ENCODE measurements around the gene ZNF22.
A peak's percentile ranks its signal among the peaks of the same experiment; 100 is the strongest.
"Not testable (repeated sequence)": the region's sequence is repeated elsewhere in the genome, so short reads cannot be mapped to it uniquely, and the experiment has no call there.

ZNF22 gene

DNA sequence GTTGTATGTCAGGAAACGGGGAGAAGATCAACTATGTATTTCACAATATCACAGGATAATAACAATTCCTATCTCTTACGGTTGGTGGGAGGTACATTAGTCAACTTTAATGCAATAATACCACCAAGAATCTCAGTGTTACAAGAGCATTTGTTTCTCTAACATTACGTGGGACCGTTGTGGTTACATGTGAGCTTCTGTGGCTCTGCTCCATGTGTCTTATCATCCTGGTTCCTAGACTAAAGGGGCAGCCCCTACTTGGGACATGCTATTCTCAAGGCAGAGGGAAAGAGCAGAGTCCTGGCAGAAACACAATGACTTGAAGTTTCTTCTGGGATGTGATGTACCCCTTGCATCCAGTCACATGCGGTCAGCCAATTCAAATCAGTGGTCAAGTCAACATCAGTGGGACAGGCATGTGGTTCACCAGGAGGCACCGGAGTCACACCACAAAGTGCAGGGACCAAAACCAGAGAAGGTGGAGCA lies 2.5 kb upstream of the ZNF22 start:
- Histone ChIP-seq H3K36me3 (ENCODE audit: control insufficient read depth, insufficient read depth, low read length) (no peaks in the 10 kb centered on the region), H3K4me1 (ENCODE audit: control insufficient read depth, insufficient read depth, low read length) (peaks cover 44% of the 10 kb centered on the region), H3K9me3 (ENCODE audit: control insufficient read depth, low read length) (no peaks in the 10 kb centered on the region), H3K4me3 (ENCODE audit: low read length) (no peak overlapping the region), H3K9ac (ENCODE audit: low read length) (no peak overlapping the region), H3K27me3 (ENCODE audit: control insufficient read depth, insufficient read depth, low read length) (no peaks in the 10 kb centered on the region)

DNA sequence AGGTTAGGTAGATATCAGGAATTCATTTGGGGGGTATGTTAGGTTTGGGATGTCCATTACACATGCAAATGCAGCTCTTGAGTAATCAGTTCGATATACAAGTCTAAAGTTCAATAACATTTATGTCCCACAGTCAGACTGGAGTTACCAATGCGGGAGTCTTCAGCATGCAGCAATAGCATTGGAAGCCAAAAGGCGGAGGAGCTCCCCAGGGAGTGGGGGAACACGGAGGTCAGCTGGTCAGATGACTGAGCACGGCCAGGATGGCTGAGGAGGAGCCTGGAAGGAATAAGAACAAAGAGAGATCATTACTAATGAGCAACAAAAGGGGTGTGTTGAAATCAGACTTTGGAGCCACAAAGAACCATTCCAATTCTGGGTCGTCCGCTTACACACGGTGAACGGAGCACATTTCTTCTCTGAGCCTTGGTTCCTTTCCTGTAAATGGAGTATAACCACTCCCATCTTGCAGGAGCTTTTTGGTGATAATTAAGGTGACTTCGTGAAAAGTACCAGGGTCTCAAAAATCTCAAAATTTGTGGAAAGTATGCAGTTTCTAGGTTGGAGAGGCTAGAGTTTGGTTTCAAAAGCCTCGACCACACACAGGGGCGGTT lies 478 bp upstream of the ZNF22 start:
- Histone ChIP-seq H3K4me3 (ENCODE audit: low read length) (no peak overlapping the region), H3K27me3 (ENCODE audit: control insufficient read depth, insufficient read depth, low read length) (no peaks in the 10 kb centered on the region), H3K9ac (ENCODE audit: low read length) (peak overlapping the region; percentile 64), H3K36me3 (ENCODE audit: control insufficient read depth, insufficient read depth, low read length) (no peaks in the 10 kb centered on the region), H3K4me1 (ENCODE audit: control insufficient read depth, insufficient read depth, low read length) (peaks cover 37% of the 10 kb centered on the region), H3K9me3 (ENCODE audit: control insufficient read depth, low read length) (no peaks in the 10 kb centered on the region)

- Histone ChIP-seq H3K36me3 (ENCODE audit: control insufficient read depth, insufficient read depth, low read length) (no peaks in the 10 kb centered on the region), H3K4me3 (ENCODE audit: low read length) (peak overlapping the region; percentile 29), H3K27me3 (ENCODE audit: control insufficient read depth, insufficient read depth, low read length) (no peaks in the 10 kb centered on the region), H3K9ac (ENCODE audit: low read length) (peak overlapping the region; percentile 64), H3K4me1 (ENCODE audit: control insufficient read depth, insufficient read depth, low read length) (peaks cover 24% of the 10 kb centered on the region), H3K9me3 (ENCODE audit: control insufficient read depth, low read length) (no peaks in the 10 kb centered on the region)
These were observed 842 bp downstream of the ZNF22 start for GRCh38 chr10:45001381-45002148.

- no peaks in the 10 kb centered on the region for H3K9me3 ChIP-seq (ENCODE audit: control insufficient read depth, low read length)
- H3K9ac ChIP-seq (ENCODE audit: low read length): no peak overlapping the region
- no peaks in the 10 kb centered on the region for H3K27me3 ChIP-seq (ENCODE audit: control insufficient read depth, insufficient read depth, low read length)
- no peak overlapping the region for H3K4me3 ChIP-seq (ENCODE audit: low read length)
- H3K4me1 ChIP-seq (ENCODE audit: control insufficient read depth, insufficient read depth, low read length): peaks cover 18% of the 10 kb centered on the region
- no peaks in the 10 kb centered on the region for H3K36me3 ChIP-seq (ENCODE audit: control insufficient read depth, insufficient read depth, low read length)
These were observed 2.8 kb downstream of the ZNF22 start for GRCh38 chr10:45003432-45004000.

- Histone ChIP-seq H3K9ac (ENCODE audit: low read length) (no peak overlapping the region), H3K27me3 (ENCODE audit: control insufficient read depth, insufficient read depth, low read length) (no peaks in the 10 kb centered on the region), H3K4me1 (ENCODE audit: control insufficient read depth, insufficient read depth, low read length) (peaks cover 13% of the 10 kb centered on the region), H3K36me3 (ENCODE audit: control insufficient read depth, insufficient read depth, low read length) (no peaks in the 10 kb centered on the region), H3K9me3 (ENCODE audit: control insufficient read depth, low read length) (no peaks in the 10 kb centered on the region), H3K4me3 (ENCODE audit: low read length) (no peak overlapping the region)
These were observed 3.9 kb downstream of the ZNF22 start for GRCh38 chr10:45004661-45005060.

DNA sequence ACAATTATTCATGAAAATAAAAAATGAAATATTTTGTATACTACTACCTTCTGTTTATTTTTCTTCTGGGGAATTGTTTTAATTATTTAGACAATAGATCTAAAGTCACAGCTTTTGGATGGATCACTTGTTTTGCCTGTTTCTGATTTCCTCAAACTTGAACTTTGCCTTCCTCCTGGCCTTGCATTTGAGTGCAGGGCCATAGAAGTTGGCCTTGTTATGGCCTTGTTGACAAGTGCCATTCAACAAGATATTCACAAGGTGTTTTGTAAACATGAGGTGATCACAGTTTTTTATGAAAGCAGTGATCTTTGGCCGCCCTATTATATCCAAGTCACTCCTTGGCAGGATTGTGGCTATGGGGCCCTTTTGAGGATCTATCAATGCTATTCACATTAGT lies 4.6 kb downstream of the ZNF22 start:
- no peaks in the 10 kb centered on the region for H3K36me3 ChIP-seq (ENCODE audit: control insufficient read depth, insufficient read depth, low read length)
- no peak overlapping the region for H3K9ac ChIP-seq (ENCODE audit: low read length)
- no peak overlapping the region for H3K4me3 ChIP-seq (ENCODE audit: low read length)
- no peaks in the 10 kb centered on the region for H3K27me3 ChIP-seq (ENCODE audit: control insufficient read depth, insufficient read depth, low read length)
- no peaks in the 10 kb centered on the region for H3K9me3 ChIP-seq (ENCODE audit: control insufficient read depth, low read length)
- peaks cover 7% of the 10 kb centered on the region for H3K4me1 ChIP-seq (ENCODE audit: control insufficient read depth, insufficient read depth, low read length)

DNA sequence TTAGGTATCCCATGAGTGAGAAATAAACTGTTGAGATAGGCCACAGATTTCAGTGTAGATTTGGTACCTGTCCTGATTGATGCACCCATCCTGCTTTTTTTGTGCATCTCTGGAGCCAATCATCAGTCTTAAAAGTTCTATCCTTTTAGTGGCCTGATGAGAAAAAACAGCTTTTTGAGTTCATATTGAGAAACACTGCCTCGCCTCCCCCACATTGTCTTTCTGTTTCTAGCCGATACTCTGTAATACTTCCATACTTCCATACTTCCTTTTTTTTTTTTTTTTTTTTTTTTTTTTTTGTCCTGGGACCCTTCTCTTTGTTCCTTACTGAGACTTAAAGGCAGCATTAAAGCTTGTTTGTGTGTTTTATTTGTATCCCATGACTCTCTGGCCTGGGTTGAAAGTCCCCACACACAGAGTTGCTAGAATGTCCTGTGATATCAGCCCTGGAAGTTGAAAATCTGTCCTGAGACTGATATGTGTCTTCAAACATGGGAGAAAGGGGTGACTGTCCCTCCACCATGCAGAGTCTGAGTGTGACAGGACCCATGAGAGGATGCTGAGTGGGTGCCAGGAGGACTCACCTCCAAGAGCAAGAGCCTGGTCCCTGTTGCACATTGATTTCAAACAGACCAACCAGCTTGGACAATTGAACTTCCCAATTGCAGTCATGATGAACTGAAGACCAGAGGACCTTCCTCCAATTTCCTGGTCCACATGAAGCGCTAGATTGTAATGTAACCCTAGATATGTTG lies 5.7 kb downstream of the ZNF22 start:
- Histone ChIP-seq H3K36me3 (ENCODE audit: control insufficient read depth, insufficient read depth, low read length) (no peaks in the 10 kb centered on the region), H3K4me1 (ENCODE audit: control insufficient read depth, insufficient read depth, low read length) (peaks cover 3% of the 10 kb centered on the region), H3K4me3 (ENCODE audit: low read length) (no peak overlapping the region), H3K9ac (ENCODE audit: low read length) (no peak overlapping the region), H3K9me3 (ENCODE audit: control insufficient read depth, low read length) (no peaks in the 10 kb centered on the region), H3K27me3 (ENCODE audit: control insufficient read depth, insufficient read depth, low read length) (no peaks in the 10 kb centered on the region)

- no peaks in the 10 kb centered on the region for H3K4me1 ChIP-seq (ENCODE audit: control insufficient read depth, insufficient read depth, low read length)
- H3K27me3 ChIP-seq (ENCODE audit: control insufficient read depth, insufficient read depth, low read length): no peaks in the 10 kb centered on the region
- H3K4me3 ChIP-seq (ENCODE audit: low read length): no peak overlapping the region
- H3K9ac ChIP-seq (ENCODE audit: low read length): no peak overlapping the region
- H3K9me3 ChIP-seq (ENCODE audit: control insufficient read depth, low read length): no peaks in the 10 kb centered on the region
- no peaks in the 10 kb centered on the region for H3K36me3 ChIP-seq (ENCODE audit: control insufficient read depth, insufficient read depth, low read length)
These were observed 7.9 kb downstream of the ZNF22 start for GRCh38 chr10:45008524-45009161.

GRCh38 chr10:45014557-45014956 lies 13.8 kb downstream of the ZNF22 start:
- not testable (repeated sequence) for H3K9ac ChIP-seq (ENCODE audit: low read length); H3K27me3 ChIP-seq (ENCODE audit: control insufficient read depth, insufficient read depth, low read length); H3K4me3 ChIP-seq (ENCODE audit: low read length); H3K9me3 ChIP-seq (ENCODE audit: control insufficient read depth, low read length); H3K36me3 ChIP-seq (ENCODE audit: control insufficient read depth, insufficient read depth, low read length); H3K4me1 ChIP-seq (ENCODE audit: control insufficient read depth, insufficient read depth, low read length)

DNA sequence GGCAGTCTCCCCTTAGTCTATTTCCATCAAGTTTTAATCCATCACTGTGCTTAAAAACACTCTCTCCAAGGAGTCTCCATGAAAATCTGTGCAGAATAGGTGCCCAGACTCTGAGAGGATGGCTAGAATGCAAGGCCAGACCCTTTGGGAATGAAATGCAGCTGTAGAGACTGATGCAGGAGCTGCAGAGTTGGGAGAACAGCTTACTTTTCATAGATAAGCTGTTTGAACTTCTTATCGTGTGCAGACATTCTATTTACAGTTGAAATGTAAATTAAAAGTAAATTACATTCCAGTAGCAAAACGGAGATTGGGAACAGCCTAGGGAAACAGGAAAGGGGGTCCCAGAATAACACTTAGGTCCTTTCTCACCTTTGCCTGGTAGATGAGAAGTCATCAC lies 14.9 kb downstream of the ZNF22 start:
- Histone ChIP-seq H3K27me3 (ENCODE audit: control insufficient read depth, insufficient read depth, low read length) (no peaks in the 10 kb centered on the region), H3K36me3 (ENCODE audit: control insufficient read depth, insufficient read depth, low read length) (no peaks in the 10 kb centered on the region), H3K9me3 (ENCODE audit: control insufficient read depth, low read length) (no peaks in the 10 kb centered on the region), H3K4me1 (ENCODE audit: control insufficient read depth, insufficient read depth, low read length) (peaks cover 6% of the 10 kb centered on the region), H3K4me3 (ENCODE audit: low read length) (no peak overlapping the region), H3K9ac (ENCODE audit: low read length) (no peak overlapping the region)

DNA sequence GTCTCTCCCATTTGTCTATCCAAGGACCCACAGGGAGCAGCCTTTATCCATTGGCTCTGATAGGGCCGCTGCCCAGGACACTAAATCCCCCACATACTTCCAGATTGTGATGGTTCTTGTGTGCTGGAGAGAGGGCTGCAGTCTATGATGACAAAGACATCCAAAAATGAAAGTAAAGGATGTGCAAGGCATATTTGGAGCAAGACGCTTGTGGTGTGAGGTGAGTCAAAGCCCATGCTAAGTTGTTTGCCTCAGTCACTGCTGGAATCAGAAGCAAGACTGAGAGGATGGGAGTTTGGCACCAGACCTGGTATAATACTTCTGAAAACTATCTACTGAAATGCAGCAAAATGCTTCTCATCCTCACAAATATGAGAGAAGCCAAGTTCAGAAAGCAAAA lies 22.7 kb downstream of the ZNF22 start:
- Histone ChIP-seq H3K4me3 (ENCODE audit: low read length) (no peak overlapping the region), H3K4me1 (ENCODE audit: control insufficient read depth, insufficient read depth, low read length) (no peaks in the 10 kb centered on the region), H3K27me3 (ENCODE audit: control insufficient read depth, insufficient read depth, low read length) (no peaks in the 10 kb centered on the region), H3K36me3 (ENCODE audit: control insufficient read depth, insufficient read depth, low read length) (no peaks in the 10 kb centered on the region), H3K9ac (ENCODE audit: low read length) (no peak overlapping the region), H3K9me3 (ENCODE audit: control insufficient read depth, low read length) (no peaks in the 10 kb centered on the region)
